ENCODE data around the gene COMMD1. TPM values are rescaled to one million over a fixed set of nuclear protein-coding genes. Genes with fewer than 3 reads are reported as not detected.

Gene COMMD1
- polyA plus RNA-seq, 1 donor from 2014 or later, result 69.1 TPM

DNA sequence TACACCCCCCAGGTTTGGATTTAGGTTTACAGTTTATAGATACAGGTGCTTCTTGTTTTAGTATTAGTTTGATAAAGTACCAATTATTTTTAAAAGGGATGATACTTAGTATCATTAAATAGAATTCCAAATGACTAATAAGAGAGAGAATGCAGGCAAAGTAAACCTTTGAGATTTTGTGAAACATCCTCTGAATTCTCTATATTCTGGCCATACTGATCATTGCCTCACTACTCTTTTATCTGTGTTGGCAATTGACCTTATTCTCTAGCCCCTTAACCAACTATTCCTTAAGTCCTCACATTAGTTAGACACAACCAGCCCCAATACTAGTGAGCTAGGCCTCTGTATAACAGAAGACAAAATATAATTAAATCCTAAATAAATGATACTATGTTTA, 125.4 kb downstream of the COMMD1 start:
- no peaks in the 10 kb centered on the region for H3F3A ChIP-seq (ENCODE audit: insufficient read depth, low read length, poor library complexity, severe bottlenecking)

DNA sequence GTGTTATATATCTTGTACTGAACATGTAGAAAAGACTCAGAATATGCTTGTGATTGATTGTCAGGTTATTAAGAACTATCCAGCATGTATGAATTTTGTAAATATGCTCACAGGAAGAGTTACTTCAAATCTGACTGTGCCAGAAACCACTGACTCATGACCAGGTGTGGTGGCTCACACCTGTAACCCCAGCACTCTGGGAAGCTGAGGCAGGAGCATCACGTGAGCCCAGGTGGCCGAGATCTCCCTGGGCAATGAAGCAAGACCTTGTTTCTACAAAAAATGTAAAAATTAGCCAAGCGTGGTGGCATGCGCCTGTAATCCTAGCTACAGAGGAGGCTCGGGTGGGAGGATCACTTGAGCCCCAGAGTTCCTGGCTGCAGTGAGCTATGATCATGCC, 126.6 kb downstream of the COMMD1 start:
- H3K36me3 ChIP-seq (ENCODE audit: insufficient read depth, low read length), result no peaks in the 10 kb centered on the region
- no peaks in the 10 kb centered on the region for H3K27me3 ChIP-seq (ENCODE audit: insufficient read depth, low read depth, low read length)
- no peaks in the 10 kb centered on the region for H4K20me1 ChIP-seq (ENCODE audit: insufficient read depth)
- H2AFZ ChIP-seq (ENCODE audit: low read depth, low read length), result no peak overlapping the region
- H3K79me2 ChIP-seq (replicated peaks; ENCODE audit: insufficient read depth, low read length), result no peaks in the 10 kb centered on the region
- no peaks in the 10 kb centered on the region for H3F3A ChIP-seq (ENCODE audit: insufficient read depth, low read length, poor library complexity, severe bottlenecking)
- no peaks in the 10 kb centered on the region for H3K9me2 ChIP-seq (ENCODE audit: insufficient read depth, low read length)
- no peak overlapping the region for H3K27ac ChIP-seq (ENCODE audit: low read length)
- TF ChIP-seq TAF1 (IDR thresholded peaks at IDR 0.05; ENCODE audit: low read depth), result no peak
- no peak for TF ChIP-seq RAD21 (conservative IDR thresholded peaks at IDR 0.05)
- TF ChIP-seq MXI1 (conservative IDR thresholded peaks at IDR 0.05; ENCODE audit: poor library complexity, severe bottlenecking), result no peak
- no peak for TF ChIP-seq SMC3 (conservative IDR thresholded peaks at IDR 0.05; ENCODE audit: poor library complexity)
- TF ChIP-seq POLR2AphosphoS5 (IDR thresholded peaks at IDR 0.05), result no peak
- no peak for TF ChIP-seq EP300 (conservative IDR thresholded peaks at IDR 0.05; ENCODE audit: poor library complexity, severe bottlenecking)
- TF ChIP-seq, protein P1, sequence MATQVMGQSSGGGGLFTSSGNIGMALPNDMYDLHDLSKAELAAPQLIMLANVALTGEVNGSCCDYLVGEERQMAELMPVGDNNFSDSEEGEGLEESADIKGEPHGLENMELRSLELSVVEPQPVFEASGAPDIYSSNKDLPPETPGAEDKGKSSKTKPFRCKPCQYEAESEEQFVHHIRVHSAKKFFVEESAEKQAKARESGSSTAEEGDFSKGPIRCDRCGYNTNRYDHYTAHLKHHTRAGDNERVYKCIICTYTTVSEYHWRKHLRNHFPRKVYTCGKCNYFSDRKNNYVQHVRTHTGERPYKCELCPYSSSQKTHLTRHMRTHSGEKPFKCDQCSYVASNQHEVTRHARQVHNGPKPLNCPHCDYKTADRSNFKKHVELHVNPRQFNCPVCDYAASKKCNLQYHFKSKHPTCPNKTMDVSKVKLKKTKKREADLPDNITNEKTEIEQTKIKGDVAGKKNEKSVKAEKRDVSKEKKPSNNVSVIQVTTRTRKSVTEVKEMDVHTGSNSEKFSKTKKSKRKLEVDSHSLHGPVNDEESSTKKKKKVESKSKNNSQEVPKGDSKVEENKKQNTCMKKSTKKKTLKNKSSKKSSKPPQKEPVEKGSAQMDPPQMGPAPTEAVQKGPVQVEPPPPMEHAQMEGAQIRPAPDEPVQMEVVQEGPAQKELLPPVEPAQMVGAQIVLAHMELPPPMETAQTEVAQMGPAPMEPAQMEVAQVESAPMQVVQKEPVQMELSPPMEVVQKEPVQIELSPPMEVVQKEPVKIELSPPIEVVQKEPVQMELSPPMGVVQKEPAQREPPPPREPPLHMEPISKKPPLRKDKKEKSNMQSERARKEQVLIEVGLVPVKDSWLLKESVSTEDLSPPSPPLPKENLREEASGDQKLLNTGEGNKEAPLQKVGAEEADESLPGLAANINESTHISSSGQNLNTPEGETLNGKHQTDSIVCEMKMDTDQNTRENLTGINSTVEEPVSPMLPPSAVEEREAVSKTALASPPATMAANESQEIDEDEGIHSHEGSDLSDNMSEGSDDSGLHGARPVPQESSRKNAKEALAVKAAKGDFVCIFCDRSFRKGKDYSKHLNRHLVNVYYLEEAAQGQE (IDR thresholded peaks at IDR 0.05; ENCODE audit: borderline replicate concordance), result no peak
- no peak for TF ChIP-seq EZH2 (IDR thresholded peaks at IDR 0.05; ENCODE audit: borderline replicate concordance, insufficient read depth, low read length, poor library complexity, severe bottlenecking)
- TF ChIP-seq, protein P2, sequence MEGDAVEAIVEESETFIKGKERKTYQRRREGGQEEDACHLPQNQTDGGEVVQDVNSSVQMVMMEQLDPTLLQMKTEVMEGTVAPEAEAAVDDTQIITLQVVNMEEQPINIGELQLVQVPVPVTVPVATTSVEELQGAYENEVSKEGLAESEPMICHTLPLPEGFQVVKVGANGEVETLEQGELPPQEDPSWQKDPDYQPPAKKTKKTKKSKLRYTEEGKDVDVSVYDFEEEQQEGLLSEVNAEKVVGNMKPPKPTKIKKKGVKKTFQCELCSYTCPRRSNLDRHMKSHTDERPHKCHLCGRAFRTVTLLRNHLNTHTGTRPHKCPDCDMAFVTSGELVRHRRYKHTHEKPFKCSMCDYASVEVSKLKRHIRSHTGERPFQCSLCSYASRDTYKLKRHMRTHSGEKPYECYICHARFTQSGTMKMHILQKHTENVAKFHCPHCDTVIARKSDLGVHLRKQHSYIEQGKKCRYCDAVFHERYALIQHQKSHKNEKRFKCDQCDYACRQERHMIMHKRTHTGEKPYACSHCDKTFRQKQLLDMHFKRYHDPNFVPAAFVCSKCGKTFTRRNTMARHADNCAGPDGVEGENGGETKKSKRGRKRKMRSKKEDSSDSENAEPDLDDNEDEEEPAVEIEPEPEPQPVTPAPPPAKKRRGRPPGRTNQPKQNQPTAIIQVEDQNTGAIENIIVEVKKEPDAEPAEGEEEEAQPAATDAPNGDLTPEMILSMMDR (IDR thresholded peaks at IDR 0.05; ENCODE audit: poor library complexity, severe bottlenecking), result no peak
- H3K4me3 ChIP-seq (ENCODE audit: low read length), result no peak overlapping the region
- H3K4me2 ChIP-seq (ENCODE audit: low read length), result no peak overlapping the region
- H3K9me3 ChIP-seq (ENCODE audit: low read length), result no peaks in the 10 kb centered on the region
- no peak overlapping the region for H3K9ac ChIP-seq (ENCODE audit: low read length)

More for the DNA sequence above, 125.4 kb downstream of the COMMD1 start:
- Histone ChIP-seq H3K4me3 (ENCODE audit: low read length) (no peak overlapping the region), H3K36me3 (ENCODE audit: insufficient read depth, low read length) (no peaks in the 10 kb centered on the region), H3K27me3 (ENCODE audit: insufficient read depth, low read depth, low read length) (no peaks in the 10 kb centered on the region), H4K20me1 (ENCODE audit: insufficient read depth) (no peaks in the 10 kb centered on the region), H3K79me2 (replicated peaks; ENCODE audit: insufficient read depth, low read length) (no peaks in the 10 kb centered on the region), H3K9me3 (ENCODE audit: low read length) (no peaks in the 10 kb centered on the region), H3K27ac (ENCODE audit: low read length) (no peak overlapping the region), H3K4me2 (ENCODE audit: low read length) (no peak overlapping the region), H3K9me2 (ENCODE audit: insufficient read depth, low read length) (no peaks in the 10 kb centered on the region), H2AFZ (ENCODE audit: low read depth, low read length) (no peak overlapping the region), H3K9ac (ENCODE audit: low read length) (no peak overlapping the region)
- TF ChIP-seq POLR2AphosphoS5 (IDR thresholded peaks at IDR 0.05) (no peak), MXI1 (conservative IDR thresholded peaks at IDR 0.05; ENCODE audit: poor library complexity, severe bottlenecking) (no peak), RAD21 (conservative IDR thresholded peaks at IDR 0.05) (no peak), TAF1 (IDR thresholded peaks at IDR 0.05; ENCODE audit: low read depth) (no peak), EP300 (conservative IDR thresholded peaks at IDR 0.05; ENCODE audit: poor library complexity, severe bottlenecking) (no peak), EZH2 (IDR thresholded peaks at IDR 0.05; ENCODE audit: borderline replicate concordance, insufficient read depth, low read length, poor library complexity, severe bottlenecking) (no peak), SMC3 (conservative IDR thresholded peaks at IDR 0.05; ENCODE audit: poor library complexity) (no peak)
- TF ChIP-seq, protein P2 (IDR thresholded peaks at IDR 0.05; ENCODE audit: poor library complexity, severe bottlenecking), result no peak
- TF ChIP-seq, protein P1 (IDR thresholded peaks at IDR 0.05; ENCODE audit: borderline replicate concordance), result no peak
